Activated CD4-positive, alpha-beta memory T cell treated with anti-CD3 and anti-CD28 coated beads for 36 hours (primary cell): ENCODE measurements around the gene DNASE1L2. TPM values are rescaled to one million over a fixed set of nuclear protein-coding genes. Genes with fewer than 3 reads are reported as not detected.
"Not testable (repeated sequence)": the region's sequence is repeated elsewhere in the genome, so short reads cannot be mapped to it uniquely, and the experiment has no call there.

Experiments used
- CTCF ChIA-PET: fragments of 350-600 bp; sonication (Branson Sonifier 250); formaldehyde crosslinking; loops from one replicate; lab custom pipeline; 2021; ENCODE audit warnings: antibody characterized with exemption, inconsistent platforms; lab: Charles Lee
- POLR2A ChIA-PET: fragments of 350-600 bp; sonication (Branson Sonifier 250); formaldehyde crosslinking; loops from one replicate; lab custom pipeline; 2021; ENCODE audit warnings: antibody characterized with exemption; lab: Charles Lee
- DNase-seq: peaks from one replicate; pipeline ENCODE4 v3.0.0-alpha.2; 2020
- H3K27ac Mint-ChIP-seq: one replicate; pipeline ENCODE4 v1.8.0; 2021; ENCODE audit warnings: mixed read lengths
- H3K27me3 Mint-ChIP-seq: one replicate; pipeline ENCODE4 v1.8.0; 2021; ENCODE audit warnings: mixed read lengths
- H3K36me3 Mint-ChIP-seq: one replicate; pipeline ENCODE4 v1.8.0; 2021; ENCODE audit warnings: mixed read lengths
- H3K4me1 Mint-ChIP-seq: one replicate; pipeline ENCODE4 v1.8.0; 2021; ENCODE audit warnings: low read depth, mixed read lengths
- H3K4me3 Mint-ChIP-seq: one replicate; pipeline ENCODE4 v1.8.0; 2021; ENCODE audit warnings: mild to moderate bottlenecking, mixed read lengths
- H3K9me3 Mint-ChIP-seq: one replicate; pipeline ENCODE4 v1.8.0; 2021; ENCODE audit warnings: mixed read lengths
- intact Hi-C: fragments of 100-400 bp; cut with micrococcal nuclease; formaldehyde crosslinking; loops from one replicate; pipeline ENCODE4 v1.15.1; 2023
- total RNA-seq, 2 experiments: library from RNA; stranded (reverse); gene quantifications; one replicate each; pipeline ENCODE4 v1.2.3, GENCODE V29; 2021

DNASE1L2 gene
- total RNA-seq, 2 experiments from 2014 or later = 0.63 to 0.67 TPM

DNA sequence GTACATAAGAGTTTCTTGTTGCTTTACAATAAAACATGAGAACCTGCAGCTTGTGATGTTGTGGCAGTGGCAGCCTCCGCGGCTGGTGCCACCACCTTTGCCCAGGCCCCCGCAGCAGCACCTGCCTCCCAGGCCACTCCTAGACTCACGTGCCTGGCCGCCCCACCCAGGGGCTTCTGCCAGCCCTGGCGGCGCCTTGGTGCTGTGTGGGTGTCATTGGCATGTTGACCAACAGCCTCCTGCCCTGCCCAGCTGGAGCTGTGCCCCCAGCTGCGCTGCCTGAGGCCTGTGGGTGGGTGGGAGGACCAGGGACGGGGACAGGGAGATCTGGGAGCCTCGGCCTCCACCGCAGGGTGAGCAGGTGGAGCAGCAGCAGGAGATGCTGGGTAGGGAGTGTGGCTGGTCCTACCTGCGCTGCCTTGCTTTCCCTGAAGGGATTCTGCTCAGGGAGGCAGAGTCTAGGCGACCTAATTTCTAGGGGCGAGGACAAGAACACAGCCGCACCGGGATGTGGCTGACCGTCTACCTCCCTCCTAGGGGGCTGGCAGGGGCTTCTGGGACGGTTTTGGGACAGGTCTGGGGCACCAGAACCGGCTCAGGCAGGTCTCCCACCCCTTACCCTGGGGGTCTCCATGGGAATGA is 428 bp upstream of the DNASE1L2 start:
- H3K36me3 Mint-ChIP-seq = peaks cover 16% of the 10 kb centered on the region
- CTCF ChIA-PET = no interaction called here
- H3K27me3 Mint-ChIP-seq = peaks cover 2% of the 10 kb centered on the region
- POLR2A ChIA-PET = interaction anchor here (1.5 kb wide), 1 partner anchor 23 kb away, joined by 3 read pairs; no protein-coding TSS in a partner anchor
- H3K4me3 Mint-ChIP-seq = no peak overlapping the region
- H3K27ac Mint-ChIP-seq = no peak overlapping the region
- no peaks in the 10 kb centered on the region for H3K9me3 Mint-ChIP-seq
- intact Hi-C loops = no loop called here
- no peak for DNase-seq
- no peaks in the 10 kb centered on the region for H3K4me1 Mint-ChIP-seq

DNA sequence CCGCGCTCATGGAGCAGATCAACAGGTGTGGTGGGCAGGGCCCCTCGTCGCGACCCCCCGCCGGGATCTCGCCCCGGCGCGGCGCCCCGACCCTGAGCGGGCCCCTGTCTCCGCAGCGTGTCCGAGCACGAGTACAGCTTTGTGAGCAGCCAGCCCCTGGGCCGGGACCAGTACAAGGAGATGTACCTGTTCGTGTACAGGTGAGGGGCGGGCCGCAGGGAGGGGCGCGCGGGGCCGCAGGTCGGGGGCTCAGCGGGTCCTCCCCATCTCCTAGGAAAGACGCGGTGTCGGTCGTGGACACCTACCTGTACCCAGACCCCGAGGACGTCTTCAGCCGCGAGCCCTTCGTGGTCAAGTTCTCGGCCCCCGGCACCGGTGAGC is 848 bp downstream of the DNASE1L2 start:
- Mint-ChIP-seq H3K27me3 (peaks cover 2% of the 10 kb centered on the region), H3K27ac (no peak overlapping the region), H3K36me3 (peaks cover 13% of the 10 kb centered on the region), H3K9me3 (no peaks in the 10 kb centered on the region), H3K4me1 (no peaks in the 10 kb centered on the region), H3K4me3 (no peak overlapping the region)
- POLR2A ChIA-PET = interaction anchor here (1.5 kb wide), 1 partner anchor 24 kb away, joined by 3 read pairs; no protein-coding TSS in a partner anchor
- intact Hi-C loops = no loop called here
- DNase-seq = no peak
- CTCF ChIA-PET = no interaction called here

DNA sequence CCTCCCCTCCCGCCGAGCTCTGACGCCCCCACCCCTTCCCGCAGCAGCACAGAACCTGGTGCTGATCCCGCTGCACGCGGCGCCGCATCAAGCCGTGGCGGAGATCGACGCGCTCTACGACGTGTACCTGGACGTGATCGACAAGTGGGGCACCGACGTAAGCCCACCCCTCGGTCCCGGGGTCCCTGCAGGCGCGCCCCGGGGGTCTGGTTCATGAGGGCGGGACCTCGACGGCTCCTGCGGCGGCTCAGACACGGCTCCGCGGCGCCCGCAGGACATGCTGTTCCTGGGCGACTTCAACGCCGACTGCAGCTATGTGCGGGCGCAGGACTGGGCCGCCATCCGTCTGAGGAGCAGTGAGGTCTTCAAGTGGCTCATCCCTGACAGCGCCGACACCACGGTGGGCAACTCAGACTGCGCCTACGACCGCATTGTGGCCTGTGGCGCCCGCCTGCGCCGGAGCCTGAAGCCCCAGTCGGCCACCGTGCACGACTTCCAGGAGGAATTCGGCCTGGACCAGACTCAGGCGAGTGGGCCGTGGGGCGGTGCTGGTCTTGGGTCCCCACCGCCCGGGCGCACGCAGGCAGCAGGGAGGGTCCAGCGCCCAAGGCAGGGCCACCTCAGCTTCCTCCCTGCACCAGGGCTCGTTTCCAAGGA is 1.4 kb downstream of the DNASE1L2 start:
- peaks cover 2% of the 10 kb centered on the region for H3K27me3 Mint-ChIP-seq
- DNase-seq = no peak
- CTCF ChIA-PET = no interaction called here
- intact Hi-C loops = no loop called here
- no peak overlapping the region for H3K4me3 Mint-ChIP-seq
- H3K9me3 Mint-ChIP-seq = no peaks in the 10 kb centered on the region
- H3K27ac Mint-ChIP-seq = no peak overlapping the region
- peaks cover 13% of the 10 kb centered on the region for H3K36me3 Mint-ChIP-seq
- POLR2A ChIA-PET = no interaction called here
- no peaks in the 10 kb centered on the region for H3K4me1 Mint-ChIP-seq

DNA sequence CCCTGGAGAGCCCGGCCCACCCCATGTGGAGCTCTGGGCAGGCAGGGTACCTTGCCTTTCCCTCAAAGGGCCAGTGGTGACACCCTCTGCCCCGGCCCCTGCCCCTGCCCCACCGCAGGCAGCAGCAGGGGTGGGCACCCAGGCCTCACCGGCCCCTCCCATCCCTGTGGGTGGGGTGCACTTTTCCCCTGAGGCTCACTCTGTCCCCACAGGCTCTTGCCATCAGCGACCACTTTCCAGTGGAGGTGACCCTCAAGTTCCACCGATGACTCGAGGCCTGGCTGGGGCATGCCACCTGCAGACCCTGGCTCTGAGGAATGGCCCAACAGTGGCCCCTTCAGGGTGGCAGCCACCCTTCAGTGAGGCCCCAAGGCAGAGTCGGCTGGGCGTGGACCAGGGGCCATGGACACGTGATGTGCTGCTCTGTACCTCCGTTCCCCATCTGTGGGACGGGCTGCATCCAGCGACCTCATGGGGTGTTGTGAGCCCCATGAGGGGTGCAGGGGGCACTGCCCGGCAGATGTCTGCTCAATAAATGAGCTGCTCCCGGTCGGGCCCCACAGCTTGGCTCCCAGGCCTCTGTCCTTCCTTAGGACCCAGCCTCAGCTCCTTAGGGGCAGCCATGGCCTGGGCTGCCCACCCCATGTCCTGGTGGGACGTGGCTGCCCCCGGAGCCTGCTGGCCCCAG is 2.0 kb downstream of the DNASE1L2 start:
- CTCF ChIA-PET = no interaction called here
- H3K36me3 Mint-ChIP-seq = peaks cover 13% of the 10 kb centered on the region
- intact Hi-C loops = no loop called here

DNA sequence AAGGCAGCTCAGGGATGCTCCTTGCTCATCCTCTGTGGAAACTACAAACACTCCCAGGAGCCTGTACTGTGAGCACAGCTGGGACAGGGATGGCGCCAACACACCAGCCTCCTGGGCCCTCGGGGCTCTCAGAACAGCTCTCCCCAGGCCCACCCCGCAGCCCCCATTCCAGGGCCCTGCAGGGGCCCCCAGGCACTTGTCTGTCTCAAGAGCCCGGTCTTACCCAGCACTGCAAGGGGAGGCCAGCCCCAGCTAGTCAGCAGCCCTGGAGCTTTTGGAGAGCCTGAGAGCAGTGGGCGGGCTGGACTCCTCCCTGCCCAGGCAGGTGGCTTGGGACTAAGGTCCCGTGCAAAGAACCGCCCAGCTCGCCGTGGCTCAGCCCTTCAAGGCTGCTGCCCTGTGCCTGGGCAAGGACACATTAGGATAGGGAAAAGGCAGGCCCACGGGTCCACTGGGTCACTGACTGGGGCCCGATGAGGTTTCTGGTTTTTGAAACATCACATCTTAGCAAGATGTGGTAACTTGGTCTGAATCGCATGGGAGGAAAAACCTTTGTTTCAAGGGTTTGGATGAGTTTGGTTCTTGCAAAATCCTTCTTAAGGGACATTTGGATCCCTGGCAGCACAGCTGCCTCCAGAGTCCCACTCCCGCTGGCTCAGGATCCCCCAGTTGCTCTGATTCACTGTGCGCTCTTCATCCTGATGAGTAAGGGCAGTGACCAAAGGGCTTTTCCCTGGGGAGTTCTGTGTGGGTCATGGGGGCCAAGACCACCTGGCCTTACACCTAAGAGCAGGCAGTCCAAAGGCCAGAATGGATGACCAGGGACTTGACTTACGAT is 2.8 kb downstream of the DNASE1L2 start:
- ChIA-PET POLR2A (no interaction called here), CTCF (no interaction called here)
- Mint-ChIP-seq H3K36me3 (peaks cover 13% of the 10 kb centered on the region), H3K27me3 (peaks cover 2% of the 10 kb centered on the region), H3K4me3 (no peak overlapping the region), H3K4me1 (no peaks in the 10 kb centered on the region), H3K27ac (no peak overlapping the region), H3K9me3 (no peaks in the 10 kb centered on the region)
- intact Hi-C loops = no loop called here
- DNase-seq = no peak

More for the DNA sequence above, 2.0 kb downstream of the DNASE1L2 start:
- Mint-ChIP-seq H3K27ac (no peak overlapping the region), H3K4me1 (no peaks in the 10 kb centered on the region), H3K9me3 (no peaks in the 10 kb centered on the region), H3K27me3 (peaks cover 2% of the 10 kb centered on the region), H3K4me3 (no peak overlapping the region)
- no peak for DNase-seq
- POLR2A ChIA-PET = no interaction called here

DNA sequence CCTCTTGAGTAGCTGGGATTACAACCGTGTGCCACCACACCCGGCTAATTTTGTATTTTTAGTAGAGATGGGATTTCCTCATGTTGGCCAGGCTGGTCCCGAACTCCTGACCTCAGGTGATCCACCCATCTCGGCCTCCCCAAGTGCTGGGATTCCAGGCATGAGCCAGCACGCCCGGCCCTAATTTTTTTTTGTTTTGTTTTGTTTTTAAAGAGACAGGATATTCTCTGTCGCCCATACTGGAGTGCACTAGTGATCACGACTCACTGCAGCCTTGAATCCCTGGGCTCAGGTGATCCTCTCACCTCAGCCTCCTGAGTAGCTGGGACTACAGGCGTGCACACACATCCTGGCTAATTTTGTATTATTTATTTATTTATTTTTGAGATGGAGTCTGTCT is 4.1 kb downstream of the DNASE1L2 start:
- H3K27me3 Mint-ChIP-seq, CTCF ChIA-PET, H3K4me3 Mint-ChIP-seq, H3K36me3 Mint-ChIP-seq, POLR2A ChIA-PET, H3K4me1 Mint-ChIP-seq, H3K9me3 Mint-ChIP-seq, H3K27ac Mint-ChIP-seq, DNase-seq, intact Hi-C loops: not testable (repeated sequence)

DNA sequence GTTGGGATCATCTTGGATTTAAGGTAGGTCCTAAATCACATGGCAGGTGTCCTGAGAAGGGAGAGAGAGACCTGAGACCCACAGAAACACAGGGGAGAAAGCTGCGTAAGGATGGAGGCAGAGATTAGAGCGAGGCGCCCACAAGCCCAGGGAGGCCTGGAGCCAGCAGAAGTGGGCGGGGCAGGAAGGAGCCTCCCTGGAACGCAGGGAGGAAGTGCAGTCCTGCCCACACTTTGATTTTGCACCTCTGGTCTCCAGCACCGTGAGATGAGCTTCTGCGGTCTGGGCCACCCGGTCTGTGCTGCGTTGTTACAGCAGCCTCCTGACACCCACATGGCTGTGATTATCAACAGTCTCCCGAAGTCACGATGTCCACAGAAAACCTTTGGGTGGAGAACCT is 6.4 kb downstream of the DNASE1L2 start:
- intact Hi-C loops = no loop called here
- Mint-ChIP-seq H3K27me3 (no peaks in the 10 kb centered on the region), H3K27ac (no peak overlapping the region), H3K4me1 (no peaks in the 10 kb centered on the region), H3K36me3 (peaks cover 3% of the 10 kb centered on the region), H3K4me3 (no peak overlapping the region), H3K9me3 (no peaks in the 10 kb centered on the region)
- DNase-seq = no peak
- ChIA-PET POLR2A (no interaction called here), CTCF (no interaction called here)

DNA sequence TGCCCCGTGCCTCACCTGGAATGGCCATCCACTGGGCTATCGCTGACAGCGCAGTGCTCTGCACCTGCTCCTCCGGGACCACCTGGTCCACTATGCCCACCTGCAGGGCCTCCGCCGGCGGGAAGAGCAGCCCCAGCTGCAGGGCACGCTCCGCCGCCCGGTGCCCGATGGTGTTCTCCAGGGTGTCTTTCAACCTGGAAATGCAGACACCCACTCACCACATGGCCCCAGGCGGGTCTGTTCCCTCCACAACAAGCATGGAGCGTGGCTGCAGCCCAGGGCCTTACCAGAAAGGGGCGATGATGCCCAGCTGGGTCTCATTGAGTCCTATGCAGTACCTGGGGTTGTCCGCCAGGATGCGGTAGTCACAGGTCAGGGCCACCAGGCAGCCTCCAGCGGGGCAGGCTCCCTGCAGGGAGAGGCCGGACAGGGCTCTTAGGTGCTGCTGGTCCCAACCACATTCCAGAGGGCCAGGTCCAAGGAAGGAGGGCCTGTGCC is 6.8 kb downstream of the DNASE1L2 start:
- no peak for DNase-seq
- CTCF ChIA-PET = no interaction called here
- Mint-ChIP-seq H3K4me1 (no peaks in the 10 kb centered on the region), H3K27me3 (no peaks in the 10 kb centered on the region), H3K9me3 (no peaks in the 10 kb centered on the region), H3K36me3 (peaks cover 3% of the 10 kb centered on the region), H3K27ac (no peak overlapping the region), H3K4me3 (no peak overlapping the region)
- POLR2A ChIA-PET = no interaction called here
- intact Hi-C loops = no loop called here

DNA sequence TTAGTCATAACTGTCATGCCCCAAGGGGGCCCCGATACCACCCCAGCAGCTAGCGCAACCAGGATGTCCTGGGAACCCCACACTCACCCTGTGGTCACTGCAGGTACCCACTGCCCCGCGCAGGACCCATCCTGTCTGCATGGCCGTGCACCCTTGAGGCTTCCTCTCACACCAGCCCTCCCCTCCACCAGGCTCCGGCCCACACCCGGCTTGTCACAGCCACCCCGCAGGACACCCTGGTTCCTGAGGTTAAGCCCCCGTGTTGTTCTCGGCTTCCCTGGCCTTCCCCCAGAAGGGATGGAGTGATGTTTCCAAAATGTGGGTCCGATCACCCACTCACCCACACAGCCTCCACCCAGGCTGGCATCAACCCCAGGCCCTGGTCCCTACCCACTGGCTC is 7.5 kb downstream of the DNASE1L2 start:
- Mint-ChIP-seq H3K4me3 (no peak overlapping the region), H3K36me3 (peaks cover 3% of the 10 kb centered on the region), H3K27ac (no peak overlapping the region), H3K4me1 (no peaks in the 10 kb centered on the region), H3K27me3 (no peaks in the 10 kb centered on the region), H3K9me3 (no peaks in the 10 kb centered on the region)
- CTCF ChIA-PET = no interaction called here
- no peak for DNase-seq
- POLR2A ChIA-PET = no interaction called here
- intact Hi-C loops = no loop called here

DNA sequence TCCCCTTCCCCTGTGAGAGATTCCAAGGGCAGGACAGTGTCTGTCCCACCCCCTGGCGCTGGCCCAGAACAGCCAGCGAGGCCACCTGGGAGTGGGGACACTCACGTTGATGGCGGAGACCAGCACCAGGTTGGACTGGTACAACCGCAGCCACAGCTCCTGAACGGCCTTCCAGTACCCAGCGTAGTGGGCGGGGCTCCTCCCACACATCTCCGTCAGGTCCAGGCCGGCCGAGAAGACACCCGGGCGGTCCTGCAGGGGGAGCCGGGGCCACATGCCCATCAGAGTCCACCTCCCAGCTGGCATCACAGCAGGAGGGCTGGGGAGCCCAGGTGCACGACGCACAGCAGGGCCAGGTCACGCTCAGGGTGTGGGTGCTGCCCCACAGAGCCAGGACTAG is 8.1 kb downstream of the DNASE1L2 start:
- Mint-ChIP-seq H3K4me3 (no peak overlapping the region), H3K27ac (no peak overlapping the region), H3K36me3 (peaks cover 3% of the 10 kb centered on the region), H3K4me1 (no peaks in the 10 kb centered on the region), H3K9me3 (no peaks in the 10 kb centered on the region), H3K27me3 (no peaks in the 10 kb centered on the region)
- ChIA-PET CTCF (no interaction called here), POLR2A (no interaction called here)
- no peak for DNase-seq
- intact Hi-C loops = no loop called here

DNA sequence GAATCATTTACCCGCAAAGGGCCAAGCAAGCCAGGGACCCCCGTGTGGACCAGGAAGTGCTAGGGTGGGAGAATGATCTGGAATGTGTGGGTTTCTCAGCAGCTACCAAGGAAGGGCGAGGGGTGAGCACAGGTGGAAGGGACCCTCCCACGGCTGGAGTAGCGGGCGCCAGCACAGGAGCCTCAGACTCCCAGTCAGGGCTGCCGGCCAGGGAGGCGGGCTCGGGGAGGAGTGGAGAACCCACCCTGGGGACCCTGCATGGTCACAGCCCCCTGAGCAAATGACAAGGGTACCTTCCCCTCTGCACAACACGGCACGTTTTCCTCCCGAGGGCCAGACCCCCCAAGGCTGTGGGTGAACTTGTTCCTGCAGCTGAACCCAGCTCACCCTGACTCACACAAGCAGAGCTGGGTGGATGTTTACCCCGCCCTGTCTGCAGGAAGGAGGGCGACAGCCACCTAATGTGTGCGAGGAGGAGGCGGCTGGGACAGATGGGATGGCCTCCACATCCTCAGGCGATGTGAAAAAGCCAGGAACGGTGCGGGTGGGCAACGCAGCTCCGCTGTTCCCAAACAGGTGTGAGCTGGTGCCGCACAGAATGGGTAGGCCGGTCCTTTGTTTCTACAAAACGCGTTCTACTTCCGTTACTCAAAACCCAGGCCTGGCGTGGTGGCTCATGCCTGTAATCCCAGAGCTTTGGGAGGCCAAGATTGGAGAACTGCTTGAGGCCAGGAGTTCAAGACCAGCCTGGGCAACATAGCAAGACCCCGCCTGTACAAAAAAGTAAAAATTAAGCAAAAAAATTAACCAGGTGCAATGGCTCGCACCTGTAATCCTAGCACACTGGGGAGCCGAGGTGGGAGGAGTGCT is 8.9 kb downstream of the DNASE1L2 start:
- Mint-ChIP-seq H3K9me3 (no peaks in the 10 kb centered on the region), H3K27me3 (no peaks in the 10 kb centered on the region), H3K4me1 (peaks cover 3% of the 10 kb centered on the region), H3K36me3 (peaks cover 3% of the 10 kb centered on the region), H3K27ac (no peak overlapping the region), H3K4me3 (no peak overlapping the region)
- intact Hi-C loops = no loop called here
- DNase-seq = no peak
- CTCF ChIA-PET = interaction anchor here (1.2 kb wide), 1 partner anchor 51 kb away, joined by 3 read pairs; no protein-coding TSS in a partner anchor
- POLR2A ChIA-PET = no interaction called here
